Stimulated activated naive CD4-positive, alpha-beta T cell treated with Interleukin-2 at 50 U/mL for 16 hours (primary cell): ENCODE data around the gene TDRD15.
"Not testable (repeated sequence)": the region's sequence is repeated elsewhere in the genome, so short reads cannot be mapped to it uniquely, and the experiment has no call there.

Source experiments
- DNase-seq: peaks from one replicate; lab custom pipeline; 2025; lab: John Stamatoyannopoulos, UW

TDRD15 gene

GRCh38 chr2:21146638-21147037, 22.9 kb downstream of the TDRD15 start:
- DNase-seq, result no peak

GRCh38 chr2:21148718-21149117, 24.9 kb downstream of the TDRD15 start:
- no peak for DNase-seq

- not testable (repeated sequence) for DNase-seq
Observed at GRCh38 chr2:21151234-21151633, 27.5 kb downstream of the TDRD15 start.

- DNase-seq, result no peak
Observed at GRCh38 chr2:21155365-21156136, 31.8 kb downstream of the TDRD15 start.

GRCh38 chr2:21161122-21161521, 37.4 kb downstream of the TDRD15 start:
- no peak for DNase-seq

- DNase-seq, result no peak
Observed at GRCh38 chr2:21161832-21162614, 38.3 kb downstream of the TDRD15 start.

- no peak for DNase-seq
Observed at GRCh38 chr2:21162615-21162878, 38.8 kb downstream of the TDRD15 start.

GRCh38 chr2:21163213-21163612, 39.4 kb downstream of the TDRD15 start:
- DNase-seq, result no peak

GRCh38 chr2:21165350-21165749, 41.6 kb downstream of the TDRD15 start:
- DNase-seq, result no peak

- no peak for DNase-seq
Observed at GRCh38 chr2:21175895-21176646, 52.3 kb downstream of the TDRD15 start.

- no peak for DNase-seq
Observed at GRCh38 chr2:21181957-21182356, 58.2 kb downstream of the TDRD15 start.

GRCh38 chr2:21183306-21183705, 59.5 kb downstream of the TDRD15 start:
- no peak for DNase-seq

GRCh38 chr2:21183726-21184125, 60.0 kb downstream of the TDRD15 start:
- DNase-seq, result no peak

GRCh38 chr2:21191535-21191934, 67.8 kb downstream of the TDRD15 start:
- DNase-seq, result no peak
